DND-41 (cell line): ENCODE results near the gene PGGT1B.

Experiments
- ATAC-seq: fragments of 200-7000 bp; cut with Tn5 transposase; 3 replicates; pipeline ENCODE4 v1.9.1; 2021; ENCODE audit warnings: low read depth; ENCODE audit not compliant: insufficient read depth
- DNase-seq: peaks from one replicate; pipeline ENCODE4 v3.0.0-alpha.2; 2020
- H2AFZ ChIP-seq: 2 replicates; pipeline ENCODE4 v1.6.0; 2012; ENCODE audit warnings: low read depth, low read length
- H3K27ac ChIP-seq: 2 replicates; pipeline ENCODE4 v1.5.1; 2012; ENCODE audit warnings: low read length, inconsistent platforms
- H3K27me3 ChIP-seq: fragments of 200-600 bp; sonication (generic); 2 replicates; pipeline ENCODE4 v1.6.0; 2012; ENCODE audit warnings: low read length, mild to moderate bottlenecking, inconsistent platforms; ENCODE audit not compliant: insufficient read depth, poor library complexity
- H3K36me3 ChIP-seq: 2 replicates; pipeline ENCODE4 v1.5.1; 2012; ENCODE audit warnings: low read length, inconsistent platforms; ENCODE audit not compliant: insufficient read depth
- H3K4me1 ChIP-seq: 2 replicates; pipeline ENCODE4 v1.5.1; 2012; ENCODE audit warnings: mild to moderate bottlenecking, low read length; ENCODE audit not compliant: insufficient read depth
- H3K4me2 ChIP-seq: 2 replicates; pipeline ENCODE4 v1.6.0; 2012; ENCODE audit warnings: mild to moderate bottlenecking, moderate library complexity, low read length, inconsistent platforms; ENCODE audit not compliant: insufficient read depth
- H3K4me3 ChIP-seq, 2 experiments: fragments of 200-600 bp in 1 of 2; shearing (Covaris generic) in 1 of 2; 2 replicates each; pipeline ENCODE4 v1.5.1; 2012 to 2016; ENCODE audit warnings: inconsistent platforms in 2 of 2, low read length in 2 of 2, mild to moderate bottlenecking in 2 of 2, low read depth in 1 of 2, moderate library complexity in 1 of 2
- H3K79me2 ChIP-seq: 2 replicates; pipeline ENCODE4 v1.6.0; 2012; ENCODE audit warnings: low read length, inconsistent platforms; ENCODE audit not compliant: insufficient read depth
- H3K9ac ChIP-seq: 2 replicates; pipeline ENCODE4 v1.6.0; 2012; ENCODE audit warnings: low read depth, mild to moderate bottlenecking, inconsistent platforms, low read length, moderate library complexity
- H3K9me3 ChIP-seq: 2 replicates; pipeline ENCODE4 v1.5.1; 2012; ENCODE audit warnings: low read length, moderate library complexity, mild to moderate bottlenecking, inconsistent platforms; ENCODE audit not compliant: insufficient read depth, severe bottlenecking
- H4K20me1 ChIP-seq: 2 replicates; pipeline ENCODE4 v1.6.0; 2012; ENCODE audit warnings: low read length; ENCODE audit not compliant: insufficient read depth
- EZH2 ChIP-seq: IDR thresholded peaks from 3 replicates; pipeline ENCODE4 v1.6.1; 2012; ENCODE audit warnings: borderline replicate concordance, low read depth, mild to moderate bottlenecking, moderate library complexity, low read length, inconsistent platforms; ENCODE audit not compliant: severe bottlenecking
- TF ChIP-seq, protein P1 (sequence below): IDR thresholded peaks from 2 replicates; pipeline ENCODE4 v1.5.1; 2012; ENCODE audit warnings: borderline replicate concordance, low read length, moderate library complexity, mild to moderate bottlenecking; ENCODE audit not compliant: poor library complexity, severe bottlenecking; ENCODE audit errors: extremely low read depth

PGGT1B gene

DNA sequence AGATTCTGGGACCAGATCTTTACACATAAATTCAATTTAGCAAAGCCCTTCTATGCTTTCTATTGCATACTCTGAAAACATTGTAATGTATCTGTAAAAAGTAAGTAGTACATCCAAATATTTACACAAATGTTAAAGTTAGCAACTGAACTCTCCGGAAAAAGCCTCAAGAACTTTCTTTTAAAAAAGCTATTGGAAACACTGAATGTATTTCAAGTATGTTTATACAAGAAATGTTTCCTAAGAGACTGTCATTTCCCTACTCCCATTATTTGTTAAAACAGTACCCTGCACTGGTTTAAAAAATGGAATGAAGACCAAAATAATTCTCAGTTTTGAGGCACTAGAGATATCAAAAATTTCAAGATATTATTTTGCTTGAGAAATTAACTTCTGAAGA lies 48.1 kb downstream of the PGGT1B start:
- DNase-seq: no peak
- H3K36me3 ChIP-seq: peaks cover 22% of the 10 kb centered on the region
- H3K4me2 ChIP-seq: no peak overlapping the region
- TF ChIP-seq EZH2: no peak
- TF ChIP-seq, protein P1, sequence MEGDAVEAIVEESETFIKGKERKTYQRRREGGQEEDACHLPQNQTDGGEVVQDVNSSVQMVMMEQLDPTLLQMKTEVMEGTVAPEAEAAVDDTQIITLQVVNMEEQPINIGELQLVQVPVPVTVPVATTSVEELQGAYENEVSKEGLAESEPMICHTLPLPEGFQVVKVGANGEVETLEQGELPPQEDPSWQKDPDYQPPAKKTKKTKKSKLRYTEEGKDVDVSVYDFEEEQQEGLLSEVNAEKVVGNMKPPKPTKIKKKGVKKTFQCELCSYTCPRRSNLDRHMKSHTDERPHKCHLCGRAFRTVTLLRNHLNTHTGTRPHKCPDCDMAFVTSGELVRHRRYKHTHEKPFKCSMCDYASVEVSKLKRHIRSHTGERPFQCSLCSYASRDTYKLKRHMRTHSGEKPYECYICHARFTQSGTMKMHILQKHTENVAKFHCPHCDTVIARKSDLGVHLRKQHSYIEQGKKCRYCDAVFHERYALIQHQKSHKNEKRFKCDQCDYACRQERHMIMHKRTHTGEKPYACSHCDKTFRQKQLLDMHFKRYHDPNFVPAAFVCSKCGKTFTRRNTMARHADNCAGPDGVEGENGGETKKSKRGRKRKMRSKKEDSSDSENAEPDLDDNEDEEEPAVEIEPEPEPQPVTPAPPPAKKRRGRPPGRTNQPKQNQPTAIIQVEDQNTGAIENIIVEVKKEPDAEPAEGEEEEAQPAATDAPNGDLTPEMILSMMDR: no peak
- no peak overlapping the region for H3K4me3 ChIP-seq
- H3K9ac ChIP-seq: no peak overlapping the region
- no peaks in the 10 kb centered on the region for H3K9me3 ChIP-seq
- no peaks in the 10 kb centered on the region for H3K79me2 ChIP-seq
- no peaks in the 10 kb centered on the region for H4K20me1 ChIP-seq
- ATAC-seq: no peak
- H3K27ac ChIP-seq: no peak overlapping the region
- no peaks in the 10 kb centered on the region for H3K4me1 ChIP-seq
- H2AFZ ChIP-seq: no peak overlapping the region
- no peaks in the 10 kb centered on the region for H3K27me3 ChIP-seq

DNA sequence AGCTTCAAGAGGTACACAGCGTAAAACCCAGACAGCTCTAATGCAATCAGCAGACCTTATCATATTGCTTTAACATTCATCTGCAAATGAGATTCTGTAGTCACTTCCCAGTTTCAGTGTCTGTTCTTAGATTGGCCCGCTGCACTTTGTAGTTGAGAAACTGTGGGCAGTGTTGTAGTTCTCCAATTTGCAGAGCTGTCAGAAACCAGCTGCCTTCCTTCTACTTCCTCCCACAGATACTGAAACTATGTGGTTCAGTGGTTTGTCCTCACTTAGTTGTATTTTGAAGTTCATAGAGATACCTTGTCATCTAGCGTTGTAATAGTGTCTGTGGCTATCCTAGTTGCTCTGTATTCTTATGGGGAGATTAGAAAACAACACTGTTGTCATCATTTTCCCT lies 53.4 kb downstream of the PGGT1B start:
- no peaks in the 10 kb centered on the region for H3K27me3 ChIP-seq
- no peaks in the 10 kb centered on the region for H3K4me1 ChIP-seq
- H4K20me1 ChIP-seq: no peaks in the 10 kb centered on the region
- peaks cover 13% of the 10 kb centered on the region for H3K36me3 ChIP-seq
- no peaks in the 10 kb centered on the region for H3K9me3 ChIP-seq
- H3K4me3 ChIP-seq: no peak overlapping the region
- DNase-seq (peak; percentile 21), ATAC-seq (peak; percentile 90)
- H3K9ac ChIP-seq: no peak overlapping the region
- H3K4me2 ChIP-seq: no peak overlapping the region
- TF ChIP-seq, protein P1: no peak
- no peak for TF ChIP-seq EZH2
- no peak overlapping the region for H2AFZ ChIP-seq
- no peak overlapping the region for H3K27ac ChIP-seq
- H3K79me2 ChIP-seq: no peaks in the 10 kb centered on the region

DNA sequence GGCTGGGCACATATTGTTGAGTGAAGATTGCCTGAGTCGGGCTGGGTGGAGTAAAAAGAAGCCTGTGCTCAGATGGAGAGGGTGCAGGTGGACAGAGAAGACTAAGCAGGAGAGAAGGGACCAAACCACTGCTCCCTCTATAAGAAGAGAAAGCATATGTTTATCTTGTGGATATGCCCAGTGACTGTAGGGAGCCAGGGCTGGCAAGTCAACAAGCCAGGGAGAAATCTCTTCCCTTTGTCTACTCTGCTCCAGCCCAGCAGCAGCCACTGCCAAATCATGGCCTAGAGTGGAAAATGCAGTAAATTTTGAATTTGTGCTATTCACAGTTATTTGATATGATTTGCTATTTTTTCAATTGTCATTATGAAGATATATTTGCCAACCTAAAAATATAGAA lies 59.7 kb downstream of the PGGT1B start:
- H3K79me2 ChIP-seq: no peaks in the 10 kb centered on the region
- no peak for DNase-seq
- no peak for ATAC-seq
- H3K27ac ChIP-seq: no peak overlapping the region
- no peak overlapping the region for H3K4me3 ChIP-seq
- no peaks in the 10 kb centered on the region for H4K20me1 ChIP-seq
- no peak for TF ChIP-seq EZH2
- TF ChIP-seq, protein P1: no peak
- no peaks in the 10 kb centered on the region for H3K36me3 ChIP-seq
- H3K9ac ChIP-seq: no peak overlapping the region
- H3K9me3 ChIP-seq: no peaks in the 10 kb centered on the region
- H3K27me3 ChIP-seq: no peaks in the 10 kb centered on the region
- no peaks in the 10 kb centered on the region for H3K4me1 ChIP-seq
- H3K4me2 ChIP-seq: no peak overlapping the region
- H2AFZ ChIP-seq: no peak overlapping the region

DNA sequence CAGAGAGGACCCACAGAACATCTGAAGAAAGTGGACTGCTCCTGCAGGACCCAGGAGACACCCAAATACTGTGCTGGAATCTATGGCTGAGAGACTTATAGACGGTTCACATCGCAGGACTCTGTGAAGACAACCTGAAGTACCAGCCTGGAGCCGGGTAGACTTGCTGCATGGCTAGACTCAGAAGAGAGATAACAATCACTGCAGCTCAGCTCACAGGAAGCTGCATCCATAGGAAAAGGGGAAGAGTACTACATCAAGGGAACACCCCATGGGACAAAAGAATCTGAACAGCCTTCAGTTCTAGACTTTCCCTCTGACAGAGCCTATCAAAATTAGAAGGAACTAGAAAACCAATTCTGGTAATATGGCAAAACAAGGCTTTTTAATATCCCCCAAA lies 66.5 kb downstream of the PGGT1B start:
- no peaks in the 10 kb centered on the region for H4K20me1 ChIP-seq
- H3K4me3 ChIP-seq: no peak overlapping the region
- no peak for TF ChIP-seq EZH2
- TF ChIP-seq, protein P1: no peak
- H2AFZ ChIP-seq: no peak overlapping the region
- no peak overlapping the region for H3K27ac ChIP-seq
- no peaks in the 10 kb centered on the region for H3K9me3 ChIP-seq
- H3K4me2 ChIP-seq: no peak overlapping the region
- H3K36me3 ChIP-seq: no peaks in the 10 kb centered on the region
- ATAC-seq (no peak), DNase-seq (no peak)
- no peak overlapping the region for H3K9ac ChIP-seq
- no peaks in the 10 kb centered on the region for H3K79me2 ChIP-seq
- no peaks in the 10 kb centered on the region for H3K27me3 ChIP-seq
- H3K4me1 ChIP-seq: no peaks in the 10 kb centered on the region
